Activated T-helper 1 cell treated with anti-CD3 and anti-CD28 coated beads, Interleukin-2, amount 50 U/mL, for 16 hours (primary cell): ENCODE results near the gene CLCF1.

Source experiments
- DNase-seq, 2 donors: peaks; one replicate each; pipeline ENCODE4 v3.0.0-alpha.2; 2020; ENCODE audit warnings: low read depth in 1 of 2, low spot score in 1 of 2

CLCF1 gene

GRCh38 chr11:67396259-67396581, 22.8 kb upstream of the CLCF1 start:
- no peak for DNase-seq

GRCh38 chr11:67395555-67396258, 22.3 kb upstream of the CLCF1 start:
- DNase-seq = no peak

DNA sequence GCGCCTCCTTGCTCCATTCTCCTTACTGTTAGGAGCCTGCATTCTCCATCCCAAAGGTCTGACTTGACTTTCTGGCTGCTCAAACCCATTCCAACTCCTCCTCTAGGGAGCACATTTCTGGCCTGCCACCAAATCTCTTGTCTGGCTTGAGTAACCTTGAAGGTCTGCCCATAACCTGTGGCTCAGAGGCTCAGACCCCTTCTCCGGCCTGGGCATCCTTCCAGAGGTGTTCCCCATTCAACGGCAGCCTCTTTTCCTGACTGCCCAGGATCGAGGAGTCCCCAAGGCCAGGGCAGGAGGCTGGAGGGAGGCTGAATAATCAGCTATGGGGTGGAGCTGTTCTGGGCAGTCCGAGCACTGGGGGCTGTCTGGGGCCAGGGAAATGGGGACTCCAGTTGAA, 20.6 kb upstream of the CLCF1 start:
- no peak for DNase-seq

DNA sequence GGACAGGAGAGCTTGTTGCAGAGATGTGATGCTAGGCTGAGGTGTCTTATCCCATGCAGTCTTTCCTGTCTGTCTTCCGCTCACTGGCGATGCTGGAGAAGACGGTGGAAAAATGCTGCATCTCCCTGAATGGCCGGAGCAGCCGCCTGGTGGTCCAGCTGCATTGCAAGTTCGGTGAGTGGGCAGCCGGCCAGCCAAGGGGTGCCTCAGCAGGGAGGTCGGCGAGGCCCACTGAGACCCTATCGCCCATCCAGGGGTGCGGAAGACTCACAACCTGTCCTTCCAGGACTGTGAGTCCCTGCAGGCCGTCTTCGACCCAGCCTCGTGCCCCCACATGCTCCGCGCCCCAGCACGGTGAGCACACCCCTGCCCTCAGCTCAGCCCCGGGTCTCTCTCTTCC, 20.0 kb upstream of the CLCF1 start:
- no peak for DNase-seq

- no peak for DNase-seq
These were observed 18.9 kb upstream of the CLCF1 start for GRCh38 chr11:67392183-67392715.

DNA sequence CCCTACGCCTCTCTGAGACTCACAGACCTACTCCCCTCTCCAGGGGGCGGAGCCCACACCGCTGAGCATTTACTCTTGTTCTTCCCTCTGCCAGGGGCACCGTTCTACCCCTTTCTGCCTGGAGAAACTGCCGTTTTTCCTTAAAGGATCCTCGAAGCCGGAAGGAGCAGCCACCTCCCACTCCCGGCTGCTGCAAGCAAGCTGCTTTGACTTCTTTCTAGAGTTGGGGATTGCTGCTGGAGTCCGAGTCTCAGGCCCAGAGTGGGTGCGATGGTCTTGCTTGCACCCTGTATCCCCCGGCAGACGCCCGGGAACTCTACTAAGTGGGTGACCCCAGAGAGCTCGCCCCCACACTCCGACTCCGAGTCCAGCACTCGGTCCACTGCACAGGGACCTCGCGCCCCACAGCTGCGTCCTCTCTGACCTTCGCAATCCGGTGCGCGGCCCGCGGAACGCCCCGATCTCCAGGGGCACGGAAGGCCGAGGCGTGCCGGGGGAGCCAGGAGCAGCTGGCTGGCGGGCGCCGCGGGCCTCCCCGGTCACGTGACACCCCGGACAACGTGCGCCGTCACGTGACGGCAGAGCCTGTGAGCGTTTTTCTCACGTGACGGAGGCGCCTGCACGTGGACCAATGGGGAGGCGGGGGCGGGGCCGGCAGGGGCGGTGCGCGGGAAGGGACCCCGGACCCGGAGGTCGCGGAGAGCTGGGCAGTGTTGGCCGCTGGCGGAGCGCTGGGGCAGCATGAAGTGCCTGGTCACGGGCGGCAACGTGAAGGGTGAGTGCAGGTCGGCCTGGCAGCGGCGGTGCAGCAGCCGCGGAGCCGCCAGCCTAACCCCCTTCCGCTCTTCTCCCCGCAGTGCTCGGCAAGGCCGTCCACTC, 18.1 kb upstream of the CLCF1 start, which contains the start of gene RAD9A:
RAD9A (plus strand) TSS at position 683 of the 879 bp plus-strand sequence; CDS start at position 742, 59 bp downstream.
- peak; percentile 85 to 90 for DNase-seq

DNA sequence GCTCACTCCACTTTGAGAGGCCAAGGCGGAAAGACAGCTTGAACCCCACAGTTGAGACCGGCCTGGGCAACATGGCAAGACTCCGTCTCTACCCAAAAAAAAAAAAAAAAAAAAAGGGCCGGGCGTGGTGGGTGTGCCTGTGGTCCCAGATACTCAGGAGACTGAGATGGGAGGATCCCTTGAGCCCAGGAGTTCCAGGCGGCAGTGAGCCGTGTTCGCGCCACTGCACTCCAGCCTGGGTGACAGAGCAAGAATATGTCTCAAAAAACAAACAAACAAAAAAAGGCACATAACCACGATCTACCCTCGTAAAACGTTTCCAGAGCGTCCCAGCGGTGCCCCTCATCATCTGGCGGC, 17.5 kb upstream of the CLCF1 start:
- DNase-seq = no peak

DNA sequence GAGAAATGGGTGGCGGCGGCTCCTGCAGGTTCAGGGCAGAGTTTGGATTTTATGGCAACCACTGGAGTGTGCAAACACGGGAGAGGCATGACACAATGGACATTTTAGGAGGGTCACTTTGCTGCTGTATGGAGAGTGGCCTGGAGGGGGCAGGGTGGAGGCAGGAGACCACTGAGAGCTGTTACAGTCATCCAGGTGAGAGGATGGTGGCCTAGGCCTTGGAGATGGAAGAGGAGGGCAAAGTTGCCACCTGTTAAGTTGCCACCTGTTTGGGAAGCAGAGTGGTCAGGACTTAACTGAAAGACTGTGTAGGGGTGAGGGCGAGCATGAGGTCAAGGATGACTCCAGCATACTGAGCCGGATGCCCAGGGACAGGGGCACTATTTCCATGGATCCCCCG, 16.1 kb upstream of the CLCF1 start:
- no peak for DNase-seq

DNA sequence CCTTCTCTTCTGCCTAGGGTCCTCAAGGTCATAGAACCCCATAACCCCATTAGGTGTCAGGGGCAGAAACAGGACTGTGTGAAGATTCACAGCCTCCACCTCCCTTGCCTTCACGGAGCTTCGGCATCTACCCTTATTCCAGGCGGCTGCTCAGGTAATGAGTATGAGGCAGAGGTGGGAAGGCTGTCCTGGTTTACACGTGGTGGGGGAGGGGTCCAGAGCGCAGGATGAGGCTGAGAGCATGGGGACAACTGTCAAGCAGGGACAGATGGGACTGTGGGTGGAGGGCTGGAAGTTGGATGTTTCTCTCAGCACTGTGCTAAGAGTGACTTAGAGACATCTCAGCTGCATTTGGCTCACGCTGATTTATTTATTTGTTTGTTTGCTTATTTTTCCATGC, 14.1 kb upstream of the CLCF1 start:
- no peak for DNase-seq

GRCh38 chr11:67387069-67387468, 13.7 kb upstream of the CLCF1 start:
- DNase-seq = no peak

DNA sequence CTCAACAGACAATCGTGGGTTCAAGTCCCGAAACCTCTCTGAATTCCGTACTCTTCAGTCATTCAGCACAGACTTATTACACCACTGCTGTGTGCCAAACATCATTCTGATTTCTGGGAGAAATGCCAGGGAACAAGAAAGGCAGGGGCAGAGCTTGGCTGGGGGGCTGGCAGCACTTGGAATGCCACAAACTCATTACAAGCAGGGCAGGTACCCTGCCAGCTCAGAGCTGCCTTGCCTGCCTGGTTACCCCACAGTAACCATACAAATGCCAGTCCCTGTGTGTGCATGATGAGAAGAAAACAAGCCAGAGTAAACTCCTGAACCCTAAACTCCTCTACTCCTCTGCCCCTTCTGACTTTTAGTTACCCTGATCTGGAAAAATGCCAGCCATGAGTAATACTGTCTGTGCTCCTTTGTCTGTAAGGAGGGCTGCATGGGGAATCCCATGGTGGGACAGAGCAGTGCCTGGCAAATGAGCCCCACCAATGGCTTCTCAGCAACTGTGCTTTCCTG, 11.5 kb upstream of the CLCF1 start:
- no peak for DNase-seq

DNA sequence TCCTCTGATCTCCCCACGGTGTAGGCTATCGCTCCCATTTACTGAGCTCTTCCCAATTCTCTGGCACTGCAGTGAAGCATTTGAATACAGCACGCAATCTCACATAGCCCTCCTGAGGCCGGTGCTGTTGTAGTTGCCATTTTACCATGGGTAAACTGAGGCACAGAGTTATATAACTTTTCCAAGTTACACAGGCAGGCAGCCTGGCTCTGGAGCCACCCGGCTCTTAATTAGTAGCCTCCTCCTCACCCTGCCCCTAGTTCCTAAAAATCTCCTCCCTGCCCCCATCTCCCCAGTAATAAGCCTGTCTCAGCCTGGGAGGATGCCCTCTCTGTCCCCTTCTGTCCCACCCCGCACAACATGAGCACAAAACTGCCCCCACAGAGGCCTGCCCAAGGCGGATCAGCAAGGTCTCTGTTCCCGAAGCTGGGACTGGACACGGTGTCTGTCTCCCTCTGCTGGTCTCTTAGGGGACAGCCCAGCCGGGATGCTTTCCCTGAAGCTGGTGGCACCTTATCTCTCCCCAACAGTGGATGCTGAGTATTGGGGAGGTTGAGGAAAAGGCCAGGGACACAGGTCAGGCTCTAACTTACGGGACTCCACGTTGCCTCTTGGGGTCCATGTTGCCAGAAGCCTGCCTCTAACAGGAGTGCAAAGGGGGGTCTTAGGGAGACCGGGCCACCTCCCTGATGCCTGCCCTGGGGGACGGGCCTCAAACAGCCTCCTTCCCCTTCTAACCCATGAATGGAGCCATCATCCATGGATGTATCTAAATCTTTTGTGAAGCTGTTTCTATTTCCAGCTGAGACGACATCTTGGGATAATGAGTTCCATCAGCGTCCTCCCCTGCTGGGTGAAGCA, 9.1 kb upstream of the CLCF1 start:
- DNase-seq = peak; percentile 72 to 75

DNA sequence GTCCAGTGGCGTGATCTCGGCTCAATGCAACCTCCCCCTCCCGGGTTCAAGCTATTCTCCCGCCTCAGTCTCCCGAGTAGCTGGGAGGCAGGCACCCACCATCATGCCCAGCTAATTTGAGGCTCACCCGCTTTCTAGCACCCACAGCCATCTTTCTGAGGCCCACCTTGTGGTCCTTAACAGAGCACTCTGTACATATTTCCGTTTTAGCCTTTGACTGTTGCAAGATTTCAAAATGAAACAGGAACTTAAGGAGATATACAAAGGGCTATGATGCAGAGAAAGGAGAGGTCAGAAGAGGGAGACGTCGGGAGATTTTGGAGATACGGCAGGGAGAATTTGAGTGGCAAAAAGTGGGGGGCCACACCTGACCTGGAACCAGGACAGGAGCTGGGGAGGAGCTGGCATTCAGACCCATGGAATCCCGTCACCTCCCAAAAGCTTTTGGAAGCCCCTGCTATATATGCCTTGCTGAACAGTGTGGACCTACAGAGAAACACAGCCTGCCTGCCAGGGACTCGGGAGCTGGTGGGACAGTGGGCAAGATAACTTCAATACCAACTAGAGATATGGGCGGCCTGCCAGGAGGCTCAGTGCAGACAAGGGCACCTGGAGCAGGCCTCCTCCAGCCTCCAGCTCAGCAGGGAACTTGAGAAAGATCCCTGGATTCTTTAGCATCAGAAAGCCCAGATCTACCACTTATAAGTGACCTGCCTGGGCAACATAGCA, 8.0 kb upstream of the CLCF1 start:
- no peak for DNase-seq

DNA sequence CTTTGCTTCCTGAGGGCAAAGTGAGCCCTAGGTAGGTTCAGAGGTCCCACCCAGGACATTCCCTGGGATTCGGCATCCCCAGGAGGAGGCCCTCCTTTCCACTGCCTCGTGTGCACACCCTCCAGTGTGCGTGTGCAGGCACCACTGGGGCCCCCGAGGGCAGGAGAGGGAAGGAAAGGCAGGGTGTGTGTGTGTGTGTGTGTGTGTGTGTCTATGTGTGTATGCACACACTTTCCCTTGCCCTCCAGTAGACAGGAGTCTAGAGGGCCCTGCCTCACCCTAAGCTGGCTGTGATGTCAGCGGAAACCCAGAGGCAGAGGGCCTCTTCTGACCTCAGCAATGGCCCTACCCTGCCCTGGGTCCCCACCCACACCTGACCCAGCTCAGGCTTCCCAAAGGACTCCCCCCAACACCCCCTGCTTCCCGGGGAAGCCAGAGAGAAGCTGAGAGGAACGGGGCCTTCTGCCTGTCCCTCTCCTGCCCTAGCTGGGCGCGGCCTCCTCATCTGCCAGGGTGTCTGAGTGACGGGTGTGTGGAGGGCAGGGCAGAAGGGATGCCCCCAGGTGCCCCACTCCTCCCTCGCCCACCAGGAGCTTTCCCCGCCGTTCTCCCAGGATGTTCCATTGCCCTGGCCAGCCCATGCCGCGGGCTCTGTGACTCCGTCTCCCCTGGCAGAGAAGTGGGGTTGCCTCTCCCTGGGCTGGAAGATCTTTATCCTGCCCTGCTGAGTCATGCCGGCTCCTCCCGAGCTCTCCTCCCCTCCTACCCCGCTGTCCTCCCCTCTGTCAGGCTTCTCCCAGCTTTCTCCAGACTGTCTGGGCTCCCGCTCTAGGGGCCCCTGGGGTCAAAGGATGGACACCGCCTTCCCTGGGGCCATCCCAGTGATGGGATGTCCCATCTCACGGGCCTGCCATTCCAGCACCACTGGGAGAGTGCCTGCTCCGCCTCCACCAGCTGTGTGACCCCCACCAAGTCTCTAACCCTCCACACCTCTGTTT, 6.0 kb upstream of the CLCF1 start:
- no peak for DNase-seq

DNA sequence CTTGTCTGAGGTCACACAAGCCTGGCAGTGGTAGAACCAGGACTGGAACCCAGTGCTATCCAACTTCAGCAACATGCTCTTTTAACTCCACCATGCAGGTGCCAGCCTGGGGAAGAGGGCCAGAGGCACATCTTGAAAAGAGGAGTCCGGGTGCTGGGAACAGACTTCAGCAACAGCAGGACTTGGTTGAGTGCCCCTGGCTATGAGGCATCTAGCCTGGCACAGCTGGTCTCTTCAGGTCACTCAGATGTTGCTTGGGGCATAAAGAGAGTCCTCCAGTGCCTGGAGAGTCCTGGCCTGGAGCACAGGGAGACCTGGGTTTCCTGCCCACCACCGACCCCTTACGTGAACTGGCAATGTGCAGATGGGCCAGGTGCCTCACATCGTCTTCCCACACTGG, 5.1 kb upstream of the CLCF1 start:
- DNase-seq = no peak

DNA sequence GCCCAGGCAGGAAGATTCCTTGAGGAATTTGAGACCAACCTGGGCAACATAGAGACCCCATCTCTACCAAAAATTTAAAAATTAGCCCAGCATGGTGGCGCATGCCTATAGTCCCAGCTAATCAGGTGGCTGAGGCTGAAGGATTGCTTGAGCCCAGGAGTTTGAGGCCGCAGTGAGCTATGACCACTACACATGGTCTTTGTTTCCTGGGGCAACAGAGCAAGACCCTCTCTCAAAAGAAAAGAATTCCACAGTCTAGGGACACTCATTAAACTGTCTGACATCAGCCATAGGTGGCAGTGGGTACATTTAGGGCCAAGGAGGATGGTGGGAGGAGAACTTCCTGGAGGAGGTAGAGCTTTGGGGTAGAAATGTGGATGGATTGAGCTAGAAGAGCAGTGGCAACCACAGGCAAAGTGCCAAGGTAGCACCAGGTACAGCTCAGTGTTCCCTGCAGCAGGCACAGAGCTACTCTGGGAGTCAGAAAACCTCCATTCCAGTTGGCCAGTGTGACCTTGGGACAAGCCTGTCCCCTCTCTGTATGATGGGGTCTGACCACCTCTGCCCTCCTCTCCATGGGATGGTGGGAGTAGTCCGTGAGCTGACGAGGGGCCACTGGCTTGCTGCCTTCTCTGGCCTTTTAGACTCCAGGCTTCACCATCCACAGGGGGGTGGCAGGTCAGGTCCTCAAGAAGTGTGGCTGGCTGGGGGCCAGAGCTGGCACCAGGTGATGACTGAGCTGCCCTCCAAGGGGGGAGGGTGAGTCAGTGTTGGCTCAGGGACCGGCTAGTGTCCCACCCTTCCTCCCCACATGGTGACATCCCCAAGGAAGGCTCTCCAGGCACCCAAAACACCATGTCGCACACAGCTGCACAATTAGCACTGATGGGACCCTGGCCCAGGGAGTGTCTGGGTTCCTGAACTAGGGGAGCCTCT, 3.7 kb upstream of the CLCF1 start:
- no peak for DNase-seq

GRCh38 chr11:67376063-67376820, 2.8 kb upstream of the CLCF1 start:
- no peak for DNase-seq
